HG03378 (cell line): Measurements from ENCODE around the gene USP33.
"Not testable (repeated sequence)": the region's sequence is repeated elsewhere in the genome, so short reads cannot be mapped to it uniquely, and the experiment has no call there.

Source experiments
- ATAC-seq: cut with Tn5 transposase; IDR thresholded peaks from one replicate; pipeline ENCODE4 v1.9.1; 2021; ENCODE audit warnings: mild to moderate bottlenecking, moderate library complexity; ENCODE audit not compliant: unreplicated experiment

USP33 gene

DNA sequence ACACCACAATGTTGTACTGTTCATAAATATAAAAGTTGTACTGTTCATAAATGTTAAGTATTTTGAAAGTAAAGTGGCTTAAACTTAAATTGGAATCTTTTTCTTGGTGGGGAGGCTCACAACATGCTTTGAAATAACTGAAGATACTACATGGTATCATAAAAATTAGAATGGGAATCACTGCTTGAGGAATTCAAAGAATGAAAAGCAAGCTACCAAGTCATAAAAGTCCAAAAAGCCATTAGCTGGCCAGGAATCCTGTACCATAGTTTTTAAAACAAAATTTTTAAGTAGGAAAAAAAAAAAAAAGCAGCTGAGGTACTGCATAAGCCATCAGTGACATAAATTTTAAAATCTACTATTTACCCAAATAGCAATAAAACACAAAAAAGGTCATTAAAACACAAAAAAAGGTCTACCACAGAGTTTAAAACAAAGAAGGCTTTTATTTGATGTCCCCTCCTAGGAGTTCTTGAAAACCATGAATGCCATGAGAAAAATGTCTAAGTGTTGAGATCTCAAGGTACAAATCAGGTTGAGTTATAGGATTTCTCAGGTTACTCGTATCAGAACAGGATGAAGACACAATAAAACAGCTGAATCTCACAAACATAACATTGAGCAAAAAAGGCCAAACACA is 85.8 kb downstream of the USP33 start:
- no peak for ATAC-seq

- no peak for ATAC-seq
Measured at GRCh38 chr1:77673030-77673429, 86.6 kb downstream of the USP33 start.

DNA sequence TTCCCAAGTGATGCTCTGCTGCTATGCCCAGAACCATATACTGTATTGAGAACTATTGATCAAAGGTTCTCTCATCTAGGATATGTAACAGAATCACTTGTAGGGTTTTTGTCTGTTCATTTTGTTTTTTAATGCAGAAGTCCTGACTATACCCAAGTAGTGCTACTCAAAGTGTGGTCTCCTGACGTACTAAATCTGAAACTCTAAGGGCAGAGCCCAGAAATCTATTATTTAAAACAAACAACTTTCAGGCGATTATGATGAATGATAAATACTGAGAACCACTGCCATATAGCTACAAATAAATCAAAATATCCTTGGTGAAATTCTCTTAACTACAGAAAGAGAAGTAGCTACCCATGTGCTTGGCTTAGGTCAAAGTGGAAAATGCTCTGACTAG is 87.3 kb downstream of the USP33 start:
- ATAC-seq, result no peak

DNA sequence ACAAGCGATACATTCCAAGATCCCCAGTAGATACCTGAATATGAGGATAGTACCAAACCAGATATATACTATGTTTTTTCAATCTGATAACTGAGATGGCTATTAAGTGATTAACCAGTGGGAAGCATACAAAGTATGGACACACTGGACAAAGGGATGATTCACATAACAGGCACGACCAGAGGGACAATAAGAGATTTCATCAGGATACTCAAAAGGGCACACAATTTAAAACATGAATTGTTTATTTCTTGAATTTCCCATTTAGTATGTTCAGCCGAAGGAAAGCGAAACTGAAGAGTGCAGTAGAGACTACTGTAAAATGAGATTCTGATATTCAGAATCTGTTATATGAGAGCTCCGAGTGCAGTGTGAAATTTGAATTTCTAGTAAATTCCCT is 87.8 kb downstream of the USP33 start:
- ATAC-seq, result no peak

DNA sequence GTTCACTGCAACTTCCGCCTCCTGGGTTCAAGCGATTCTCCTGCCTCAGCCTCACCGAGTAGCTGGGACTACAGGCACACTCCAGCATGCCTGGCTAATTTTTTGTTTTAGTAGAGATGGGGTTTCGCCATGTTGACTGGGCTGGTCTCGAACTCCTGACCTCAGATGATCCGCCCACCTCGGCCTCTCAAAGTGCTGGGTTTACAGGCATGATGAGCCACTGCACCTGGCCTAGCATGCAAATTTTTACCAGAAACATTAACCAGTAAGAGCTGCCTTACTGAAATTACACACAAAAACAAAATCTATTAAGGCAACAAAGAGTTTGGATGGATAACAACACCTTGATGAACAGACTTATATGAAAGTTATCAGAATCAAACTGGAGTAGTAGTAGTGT is 89.3 kb downstream of the USP33 start:
- no peak for ATAC-seq

- no peak for ATAC-seq
Measured at GRCh38 chr1:77668924-77669449, 90.7 kb downstream of the USP33 start.

GRCh38 chr1:77664939-77665516 is 94.6 kb downstream of the USP33 start:
- ATAC-seq, result no peak

DNA sequence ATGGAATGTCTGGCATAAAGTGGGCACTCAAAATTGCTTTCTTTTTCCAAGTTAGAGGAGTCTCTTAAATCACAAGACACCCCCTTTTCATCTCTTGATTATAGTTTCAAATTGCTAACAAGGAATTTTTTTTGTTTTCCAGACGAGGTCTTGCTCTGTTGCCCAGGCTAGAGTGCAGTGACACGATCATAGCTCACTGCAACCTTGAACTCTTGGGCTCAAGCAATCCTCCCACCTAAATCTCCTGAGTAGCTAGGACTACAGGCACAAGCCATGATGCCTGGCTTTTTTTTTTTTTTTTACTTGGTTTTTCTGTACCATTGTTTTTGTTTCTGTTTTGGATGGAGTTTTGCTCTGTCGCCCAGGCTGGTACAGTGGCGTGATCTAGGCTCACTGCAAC is 98.0 kb downstream of the USP33 start:
- no peak for ATAC-seq

- ATAC-seq, result no peak
Measured at GRCh38 chr1:77659879-77660593, 99.6 kb downstream of the USP33 start.

DNA sequence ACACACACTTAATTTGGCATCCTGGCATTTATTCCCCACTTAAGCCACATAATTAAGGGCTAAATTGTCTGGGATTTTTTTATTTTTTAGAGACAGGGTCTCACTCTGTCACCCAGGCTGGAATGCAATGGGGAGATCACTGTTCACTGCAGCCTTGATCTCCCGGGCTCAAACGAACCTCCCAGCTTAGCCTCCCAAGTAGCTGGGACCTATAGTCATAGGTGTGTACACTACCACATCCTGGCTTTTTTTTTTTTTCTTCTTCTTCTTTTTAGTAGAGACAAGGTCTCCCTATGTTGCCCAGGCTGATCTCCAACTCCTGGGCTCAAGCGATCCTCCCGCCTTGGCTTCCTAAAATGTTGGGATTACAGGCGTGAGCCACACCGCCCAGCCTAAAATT is 101.4 kb downstream of the USP33 start:
- ATAC-seq, result no peak

GRCh38 chr1:77655431-77655974 is 104.1 kb downstream of the USP33 start:
- ATAC-seq, result no peak

DNA sequence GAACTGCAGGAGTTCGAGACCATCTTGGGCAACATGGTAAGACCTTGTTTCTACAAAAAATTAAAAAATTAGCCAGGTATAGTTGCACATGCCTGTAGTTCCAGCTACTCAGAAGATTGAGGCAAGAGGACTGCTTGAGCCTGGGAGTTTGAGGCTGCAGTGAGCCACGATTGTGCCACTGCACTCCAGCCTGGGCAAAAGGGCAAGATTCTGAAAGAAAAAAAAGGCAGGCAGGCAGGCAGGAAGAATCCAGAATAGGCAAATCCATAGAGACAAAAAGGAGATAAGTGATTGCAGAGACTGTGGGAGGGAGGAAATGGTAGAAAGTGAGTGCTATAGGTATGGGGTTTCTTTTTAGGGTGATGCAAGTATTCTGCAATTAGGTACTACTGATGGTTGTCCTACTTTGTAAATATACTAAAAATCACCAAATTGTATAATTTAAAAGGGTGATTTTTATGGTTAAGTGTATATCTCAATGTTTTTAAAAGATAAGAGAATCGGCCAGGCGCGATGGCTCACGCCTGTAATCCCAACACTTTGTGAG is 106.6 kb downstream of the USP33 start:
- ATAC-seq, result no peak

- no peak for ATAC-seq
Measured at GRCh38 chr1:77652268-77652667, 107.4 kb downstream of the USP33 start.

DNA sequence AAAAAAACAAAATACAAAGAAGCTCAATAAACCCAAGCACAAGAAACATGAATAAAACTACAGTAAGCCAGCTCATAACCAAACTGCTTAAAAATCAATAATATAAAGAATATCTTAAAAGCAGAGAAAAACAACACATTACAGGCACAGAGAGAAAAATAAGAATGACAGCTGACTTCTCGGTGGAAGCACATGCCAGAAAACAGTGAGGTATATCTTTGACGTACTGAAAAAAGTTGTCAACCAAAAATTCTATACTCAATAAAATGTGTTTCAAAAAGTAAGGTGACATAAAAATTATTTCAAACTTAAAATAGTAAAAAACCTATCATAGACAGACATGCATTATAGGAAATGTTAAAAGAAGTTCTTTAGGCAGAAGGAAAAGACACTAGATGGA is 110.5 kb downstream of the USP33 start:
- ATAC-seq, result no peak

DNA sequence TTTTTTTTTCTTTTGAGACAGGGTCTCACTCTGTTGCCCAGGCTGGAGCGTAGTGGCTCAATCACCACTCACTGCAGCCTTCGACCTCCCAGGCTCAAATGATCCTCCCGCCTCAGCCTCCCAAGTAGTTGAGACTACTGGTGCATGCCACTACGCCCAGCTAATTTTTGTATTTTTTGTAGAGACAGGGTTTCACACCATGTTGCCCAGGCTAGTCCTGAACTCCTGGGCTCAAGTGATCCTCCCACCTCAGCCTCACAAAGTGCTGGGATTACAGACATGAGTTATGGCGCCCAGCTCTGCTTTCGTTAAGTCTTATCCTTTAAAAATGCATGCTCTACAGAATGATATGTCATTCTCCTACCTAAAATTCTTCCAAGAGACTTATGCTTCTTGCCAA is 113.4 kb downstream of the USP33 start:
- ATAC-seq, result not testable (repeated sequence)
